Kidney tubule cell (primary cell): ENCODE measurements around the gene GUCY1A1.

Experiments
- DNase-seq: peaks from one replicate; pipeline ENCODE4 v3.0.0-alpha.2; 2018; ENCODE audit warnings: low spot score

The GUCY1A1 gene

DNA sequence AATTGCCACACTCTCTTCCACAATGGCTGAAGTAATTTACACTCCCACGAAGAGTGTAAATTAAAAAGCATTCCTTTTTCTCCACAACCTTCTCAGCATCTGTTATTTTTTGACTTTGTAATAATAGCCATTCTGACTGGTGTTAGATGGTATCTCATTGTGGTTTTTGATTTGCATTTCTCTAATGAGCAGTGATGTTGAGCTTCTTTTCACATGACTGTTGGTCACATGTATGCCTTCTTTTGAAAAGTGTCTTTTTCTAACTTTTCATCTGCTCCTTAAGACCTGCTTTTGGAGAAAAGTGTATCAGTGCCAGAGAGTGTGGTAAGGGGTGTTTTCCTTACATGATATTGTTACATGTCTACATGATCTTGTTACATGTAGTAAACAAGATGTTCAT, 25.7 kb downstream of the GUCY1A1 start:
- no peak for DNase-seq

DNA sequence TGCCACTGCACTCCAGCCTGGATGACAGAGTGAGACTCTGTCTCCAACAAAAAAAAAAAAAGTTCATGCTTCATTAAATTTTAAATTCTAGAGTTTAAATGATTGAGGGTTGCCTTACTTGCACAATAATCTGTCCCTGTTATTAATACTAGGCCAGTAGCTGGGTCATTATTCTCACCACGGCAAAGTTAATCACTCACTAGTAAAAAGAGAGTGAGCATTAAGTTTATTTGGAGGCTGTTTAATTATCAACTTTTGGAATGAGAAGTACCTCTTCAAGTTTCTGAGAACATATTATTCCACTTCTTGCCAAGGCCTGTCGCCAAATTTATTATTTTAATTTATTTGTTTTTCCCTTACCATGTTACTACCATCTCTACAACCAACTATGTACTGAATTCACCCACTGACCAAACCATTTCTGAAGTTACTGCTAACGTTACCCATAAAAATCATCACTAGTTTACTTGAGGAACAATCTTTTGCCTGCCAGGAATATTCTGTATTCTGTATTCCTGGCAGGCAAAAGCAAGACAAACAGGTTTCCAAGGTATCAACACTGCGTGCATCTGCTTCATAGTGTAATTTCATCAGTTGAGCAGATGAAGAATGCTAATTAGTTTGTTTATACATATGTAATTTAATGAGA, 26.5 kb downstream of the GUCY1A1 start:
- DNase-seq = peak; percentile 88

DNA sequence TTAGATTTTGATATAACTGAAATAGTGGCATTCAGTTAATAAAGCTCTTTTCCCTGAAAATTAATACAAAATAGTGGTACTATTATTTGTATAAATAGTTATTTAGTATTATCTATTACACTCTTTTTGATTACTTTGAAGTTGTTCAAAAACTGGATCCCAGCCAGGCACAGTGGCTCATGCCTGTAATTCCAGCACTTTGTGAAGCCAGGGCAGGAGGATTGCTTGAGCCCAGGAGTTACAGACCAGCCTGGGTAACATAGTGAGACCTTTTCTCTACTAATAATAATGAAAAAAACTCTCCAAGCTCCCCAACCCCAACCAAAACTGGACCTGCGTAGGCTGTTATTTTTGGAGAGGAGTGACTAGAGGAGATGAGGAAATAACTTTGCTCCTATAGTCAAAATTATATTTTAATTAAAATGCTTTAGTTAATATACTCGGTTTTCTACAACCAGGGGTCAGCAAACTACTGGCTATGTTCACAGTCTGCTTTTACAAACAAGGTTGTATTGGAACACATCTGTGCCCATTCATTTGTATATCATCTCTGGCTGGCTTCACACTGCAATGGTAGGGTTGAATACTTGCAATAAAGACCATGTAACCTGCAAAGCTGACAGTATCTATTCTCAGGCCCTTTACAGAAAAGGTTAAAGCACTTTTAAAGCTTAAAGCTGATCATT, 27.6 kb downstream of the GUCY1A1 start:
- DNase-seq = peak; percentile 41

GRCh38 chr4:155696226-155696625, 29.6 kb downstream of the GUCY1A1 start:
- DNase-seq = no peak

DNA sequence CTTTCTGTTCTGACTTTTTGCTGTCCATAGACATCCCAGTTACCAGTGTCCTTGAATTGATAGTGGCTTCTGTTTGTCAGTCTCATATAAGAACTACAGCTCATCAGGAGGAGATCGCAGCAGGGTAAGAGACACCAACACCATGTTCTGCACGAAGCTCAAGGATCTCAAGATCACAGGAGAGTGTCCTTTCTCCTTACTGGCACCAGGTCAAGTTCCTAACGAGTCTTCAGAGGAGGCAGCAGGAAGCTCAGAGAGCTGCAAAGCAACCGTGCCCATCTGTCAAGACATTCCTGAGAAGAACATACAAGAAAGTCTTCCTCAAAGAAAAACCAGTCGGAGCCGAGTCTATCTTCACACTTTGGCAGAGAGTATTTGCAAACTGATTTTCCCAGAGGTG, 30.1 kb downstream of the GUCY1A1 start:
- DNase-seq = peak; percentile 40

DNA sequence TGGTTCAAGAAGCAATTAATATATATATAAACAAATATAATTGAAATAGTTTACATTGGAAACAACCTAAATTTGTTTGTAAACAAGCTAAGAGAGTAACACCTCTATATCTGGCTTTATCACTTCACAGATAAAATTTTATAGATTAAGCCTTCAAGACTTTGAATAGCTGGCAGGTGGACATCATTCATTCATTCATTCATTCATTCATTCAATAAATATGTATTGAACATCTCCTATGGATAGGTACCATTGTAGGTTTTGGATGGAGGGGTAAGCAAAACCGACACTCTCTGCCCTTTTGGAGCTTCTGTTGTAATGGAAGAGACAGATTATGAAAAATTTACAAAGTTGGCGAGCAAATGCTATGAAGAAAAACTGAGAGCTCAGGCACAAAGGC, 35.2 kb downstream of the GUCY1A1 start:
- DNase-seq = no peak

DNA sequence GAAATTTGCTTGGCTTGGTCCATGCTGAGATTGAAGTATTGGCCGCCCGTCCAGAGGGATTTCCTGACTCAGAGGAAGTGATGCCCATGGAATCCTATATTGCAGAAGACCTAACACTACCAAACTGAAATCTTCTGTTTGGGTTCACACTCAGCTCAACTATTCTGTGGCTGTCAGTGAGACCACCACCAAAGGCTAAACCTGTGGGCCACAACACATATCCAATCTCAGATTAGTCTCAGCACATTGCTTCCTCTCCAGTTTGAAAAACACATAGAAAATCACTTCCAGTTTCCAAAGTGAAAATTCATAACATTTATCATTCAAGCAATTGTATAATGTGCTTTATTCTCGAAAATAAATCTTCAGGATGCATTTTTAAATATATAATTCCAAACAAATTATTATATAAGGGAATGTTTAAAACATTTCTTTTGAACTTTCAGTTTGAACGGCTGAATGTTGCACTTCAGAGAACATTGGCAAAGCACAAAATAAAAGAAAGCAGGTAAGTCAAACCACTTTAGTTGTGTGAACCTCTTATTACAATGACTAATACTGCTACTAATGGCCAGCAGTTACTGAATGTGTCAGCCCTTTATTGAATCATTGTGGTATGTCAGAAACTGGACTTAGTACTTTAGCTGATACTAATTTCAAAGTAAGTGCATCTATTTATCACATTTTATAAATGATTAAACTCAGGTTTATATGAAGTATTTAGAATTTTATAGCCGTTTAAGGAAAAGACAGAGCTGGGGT, 37.0 kb downstream of the GUCY1A1 start:
- DNase-seq = peak; percentile 87

GRCh38 chr4:155704841-155705404, 38.3 kb downstream of the GUCY1A1 start:
- DNase-seq = no peak

GRCh38 chr4:155705664-155706063, 39.0 kb downstream of the GUCY1A1 start:
- DNase-seq = peak; percentile 91

GRCh38 chr4:155706147-155706546, 39.5 kb downstream of the GUCY1A1 start:
- DNase-seq = no peak

- no peak for DNase-seq
These were observed 40.6 kb downstream of the GUCY1A1 start for GRCh38 chr4:155707251-155707650.

DNA sequence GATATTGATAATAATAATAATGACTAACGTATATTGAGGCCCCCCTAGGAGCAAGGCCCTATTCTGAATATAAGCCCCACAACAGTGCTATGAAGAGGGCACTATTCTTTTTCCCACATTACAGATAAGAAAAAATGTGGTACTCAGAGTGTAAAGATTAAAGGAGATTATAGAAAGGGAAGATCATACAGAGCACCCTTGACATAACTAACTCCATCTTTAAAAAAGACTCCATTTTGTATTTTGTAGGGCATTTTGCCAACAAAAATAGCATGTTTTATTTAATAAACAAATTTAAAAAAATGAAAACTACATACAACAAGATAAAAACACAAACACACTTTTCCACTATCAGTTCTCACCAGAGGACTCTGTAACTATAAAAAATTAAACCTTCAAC, 42.1 kb downstream of the GUCY1A1 start:
- no peak for DNase-seq

DNA sequence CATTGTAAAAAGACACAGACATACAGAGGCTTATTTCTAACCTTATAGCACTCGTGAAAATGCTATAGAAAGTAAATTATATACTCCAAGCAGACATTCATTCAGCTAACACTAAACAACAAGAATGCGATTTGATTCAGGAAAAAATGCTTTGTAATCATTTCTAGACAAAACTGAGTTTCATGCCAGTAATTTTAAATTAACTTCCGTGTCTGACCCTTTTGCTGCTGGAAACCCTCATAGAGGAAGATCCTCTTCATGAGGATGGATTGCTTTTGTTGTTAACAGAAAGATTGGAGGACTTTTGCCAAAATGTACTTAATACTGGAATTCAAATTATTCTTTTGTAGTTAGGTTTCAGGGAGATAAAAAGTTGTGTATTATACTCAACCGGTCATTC, 43.3 kb downstream of the GUCY1A1 start:
- no peak for DNase-seq

DNA sequence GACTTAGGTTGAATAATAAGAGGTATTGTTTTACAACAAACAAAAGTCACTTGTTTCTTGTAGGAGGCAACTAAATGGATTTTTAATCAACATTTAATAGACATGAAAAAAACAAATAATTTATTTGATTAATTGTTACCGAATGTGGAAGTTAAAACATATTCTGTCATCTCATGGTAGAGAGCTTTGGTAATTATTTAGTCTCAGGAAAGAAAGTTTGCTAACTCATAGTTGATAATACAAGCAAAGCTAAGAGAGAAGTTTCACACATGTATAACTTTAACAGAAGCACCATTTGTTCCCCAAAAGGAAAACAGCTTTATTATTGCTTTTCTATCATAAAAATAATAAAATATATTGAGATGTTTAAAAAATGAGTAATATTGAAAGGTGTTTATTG, 44.9 kb downstream of the GUCY1A1 start:
- no peak for DNase-seq

- DNase-seq = no peak
These were observed 46.2 kb downstream of the GUCY1A1 start for GRCh38 chr4:155712846-155713245.

GRCh38 chr4:155713911-155714310, 47.3 kb downstream of the GUCY1A1 start:
- DNase-seq = no peak

GRCh38 chr4:155722336-155722735, 55.7 kb downstream of the GUCY1A1 start:
- DNase-seq = peak; percentile 38

- DNase-seq = peak; percentile 90
These were observed 56.3 kb downstream of the GUCY1A1 start for GRCh38 chr4:155722816-155723499.

- peak; percentile 47 for DNase-seq
These were observed 58.1 kb downstream of the GUCY1A1 start for GRCh38 chr4:155724731-155725130.

GRCh38 chr4:155734065-155734464, 67.4 kb downstream of the GUCY1A1 start:
- no peak for DNase-seq

DNA sequence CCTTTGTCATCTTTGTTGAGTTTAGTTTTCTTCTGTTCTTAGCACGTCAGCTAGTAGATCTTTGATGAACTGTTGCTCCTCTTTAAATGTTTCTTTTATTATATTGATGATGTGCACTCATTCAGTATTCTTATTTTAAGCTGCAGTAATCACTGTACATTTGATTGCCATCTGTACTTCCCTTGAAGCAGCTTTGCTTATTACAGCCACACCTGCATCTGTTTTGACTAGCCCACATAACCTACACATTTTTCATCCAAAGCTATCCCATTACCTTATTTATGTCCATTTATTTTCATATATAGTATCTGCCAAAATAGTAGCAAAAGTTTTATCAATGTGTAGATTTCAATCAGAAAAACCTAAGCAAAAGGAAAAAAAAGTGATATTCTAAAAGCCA, 68.3 kb downstream of the GUCY1A1 start:
- no peak for DNase-seq

DNA sequence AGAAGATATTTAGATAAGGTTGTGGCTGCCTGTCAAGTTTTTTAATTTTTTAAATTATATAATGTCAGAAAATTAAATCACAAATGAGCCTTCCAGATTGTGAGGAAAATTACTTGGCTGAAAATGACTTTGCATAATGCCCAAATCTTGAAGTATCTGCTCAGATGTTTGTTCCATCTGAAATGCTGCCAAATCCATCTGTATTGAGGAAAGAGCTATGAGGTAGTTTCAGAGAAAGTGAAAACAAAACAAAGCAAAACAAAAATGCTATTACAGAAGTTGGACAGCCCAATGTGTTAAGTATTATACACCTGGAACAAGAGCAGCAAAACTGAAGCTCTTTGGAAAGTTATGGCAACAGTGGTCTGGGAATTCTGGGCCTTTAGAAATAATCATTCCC, 68.8 kb downstream of the GUCY1A1 start:
- DNase-seq = no peak
